Fibroblast of pulmonary artery (primary cell): ENCODE measurements around the gene FFAR1.

Experiments used
- DNase-seq: peaks from one replicate; pipeline ENCODE4 v3.0.0-alpha.2; 2010; ENCODE audit warnings: low read depth
- H3K4me3 ChIP-seq: replicated peaks from 2 replicates; pipeline ENCODE4 v1.5.1; 2011; ENCODE audit warnings: low read depth, mild to moderate bottlenecking, control low read depth, low read length, moderate library complexity
- CTCF ChIP-seq: IDR thresholded peaks from 2 replicates; pipeline ENCODE4 v1.5.1; 2011; ENCODE audit warnings: mild to moderate bottlenecking, control low read depth, low read length, inconsistent platforms; ENCODE audit errors: missing control alignments

The FFAR1 gene

DNA sequence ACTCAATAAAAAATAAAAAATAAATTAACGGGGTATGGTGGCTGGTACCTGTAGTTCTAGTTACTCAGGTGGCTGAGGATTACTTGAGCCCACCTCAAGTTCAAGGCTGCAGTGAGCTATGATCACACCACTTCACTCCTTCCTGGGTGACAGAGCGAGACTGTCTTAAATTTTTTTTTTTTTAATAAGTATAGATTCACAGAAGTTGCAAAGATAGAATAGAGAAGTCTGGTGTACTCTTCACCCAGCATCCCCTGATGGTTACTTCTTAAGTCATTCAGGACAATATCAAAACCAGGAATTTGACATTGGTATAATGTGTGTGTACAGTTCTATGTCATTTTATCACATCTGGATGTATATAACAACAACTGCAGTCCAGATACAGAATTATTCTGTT, 26.4 kb upstream of the FFAR1 start:
- no peak overlapping the region for H3K4me3 ChIP-seq
- no peak for DNase-seq
- no peak for TF ChIP-seq CTCF

- no peak for TF ChIP-seq CTCF
- no peak for DNase-seq
- no peak overlapping the region for H3K4me3 ChIP-seq
Observed at GRCh38 chr19:35322014-35322413, 25.7 kb upstream of the FFAR1 start.

DNA sequence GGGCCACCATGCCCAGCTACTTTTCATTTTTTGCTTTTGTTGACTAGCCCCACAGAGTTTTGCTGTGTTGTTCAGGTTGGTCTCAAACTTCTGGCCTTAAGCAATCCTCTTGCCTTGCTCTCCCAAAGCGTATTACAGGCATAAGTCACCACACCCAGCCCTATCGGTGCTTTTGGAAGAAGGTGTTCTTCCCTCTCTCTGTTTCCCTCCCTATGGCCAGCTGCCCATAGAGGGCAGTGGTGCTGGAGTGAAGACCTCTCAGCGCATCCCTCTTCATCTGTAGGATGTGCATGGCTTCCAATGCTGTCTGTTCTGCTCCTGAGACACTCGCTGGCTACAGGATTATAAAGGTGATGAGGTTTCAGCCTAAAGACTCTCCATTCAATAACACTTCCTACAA, 20.1 kb upstream of the FFAR1 start:
- TF ChIP-seq CTCF: peak; percentile 26
- no peak for DNase-seq
- no peak overlapping the region for H3K4me3 ChIP-seq

GRCh38 chr19:35328851-35329285, 18.8 kb upstream of the FFAR1 start, which contains the start of gene CD22:
Gene CD22 (plus strand): TSS chr19:35329187. CDS start chr19:35332041, 2,854 bp downstream.
- no peak for DNase-seq
- TF ChIP-seq CTCF: no peak
- no peak within 1 kb of the TSS for H3K4me3 ChIP-seq

GRCh38 chr19:35329323-35329722, 18.4 kb upstream of the FFAR1 start:
- H3K4me3 ChIP-seq: no peak overlapping the region
- TF ChIP-seq CTCF: no peak
- no peak for DNase-seq

DNA sequence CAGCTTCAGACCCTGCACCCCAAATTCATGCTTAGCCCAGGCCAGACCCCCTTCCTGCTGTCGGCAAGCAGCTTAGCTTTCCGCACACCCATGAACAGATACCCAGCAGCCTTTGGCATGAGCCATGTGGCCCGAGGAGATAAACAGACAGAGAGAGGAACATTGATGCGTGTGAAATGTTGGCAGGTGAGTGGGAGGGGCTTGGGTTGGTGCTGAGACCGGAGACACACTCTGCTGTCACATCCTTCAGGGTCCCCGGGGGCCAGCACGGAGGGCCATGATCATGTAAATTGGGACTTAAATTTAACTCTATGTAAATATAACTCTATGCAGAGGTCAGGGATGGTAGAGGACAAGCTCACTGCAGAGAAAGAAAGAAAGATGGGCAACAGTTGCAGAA, 17.2 kb upstream of the FFAR1 start:
- TF ChIP-seq CTCF: no peak
- no peak for DNase-seq
- no peak overlapping the region for H3K4me3 ChIP-seq

DNA sequence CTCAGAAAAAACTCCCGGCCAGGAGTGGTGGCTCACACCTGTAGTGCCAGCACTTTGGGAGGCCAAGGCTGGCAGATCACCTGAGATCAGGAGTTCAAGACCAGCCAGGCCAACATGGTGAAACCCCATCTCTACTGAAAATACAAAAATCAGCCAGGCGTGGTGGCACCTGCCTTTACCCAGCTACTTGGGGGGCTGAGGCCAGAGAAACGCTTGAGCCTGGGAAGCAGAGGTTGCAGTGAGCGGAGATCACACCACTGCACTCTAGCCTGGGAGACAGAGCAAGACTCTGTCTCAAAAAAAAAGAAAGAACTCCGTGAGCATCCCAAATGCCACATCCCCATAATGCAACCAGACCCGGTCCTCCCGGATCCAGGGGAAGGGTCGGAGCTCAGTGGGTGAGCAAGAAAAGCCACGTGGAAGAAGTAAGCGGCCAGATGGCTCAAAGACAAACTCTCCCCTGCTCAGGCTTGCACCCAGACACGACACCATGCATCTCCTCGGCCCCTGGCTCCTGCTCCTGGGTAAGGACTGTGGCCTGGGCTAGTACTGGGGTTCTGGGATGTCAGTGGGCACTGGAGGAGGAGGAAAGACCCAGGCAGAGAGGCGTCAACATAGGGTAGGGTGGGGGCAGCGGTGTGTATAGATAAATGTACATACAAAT, 16.0 kb upstream of the FFAR1 start:
- DNase-seq: no peak
- no peak for TF ChIP-seq CTCF
- no peak overlapping the region for H3K4me3 ChIP-seq
